ENCODE measurements around the gene GSC2.

The GSC2 gene

GRCh38 chr22:19149991-19150390, at the start of gene GSC2:
Gene GSC2, minus strand, starts transcription at chr22:19150292. Its CDS starts 9 bp downstream, at chr22:19150283.
- Histone ChIP-seq H3K9ac (ENCODE audit: low read length) (no peak within 1 kb of the TSS), H3K4me1 (ENCODE audit: insufficient read depth, low read length) (no peaks in the 10 kb centered on the region), H3K4me3 (ENCODE audit: low read depth in 1 of 2, low read length in 2 of 2) (no peak within 1 kb of the TSS), H3K36me3 (ENCODE audit: insufficient read depth, low read length) (no peaks in the 10 kb centered on the region), H3K27ac (ENCODE audit: low read depth, low read length) (no peak within 1 kb of the TSS), H3K27me3 (ENCODE audit: control insufficient read depth in 1 of 2, insufficient read depth in 2 of 2, low read length in 2 of 2) (peaks cover 8 to 38% of the 10 kb centered on the region in 2 donors), H3K9me3 (ENCODE audit: low read length) (no peaks in the 10 kb centered on the region)

- H3K9me3 ChIP-seq (ENCODE audit: low read length), result no peaks in the 10 kb centered on the region
- no peak overlapping the region for H3K27ac ChIP-seq (ENCODE audit: low read depth, low read length)
- H3K36me3 ChIP-seq (ENCODE audit: insufficient read depth, low read length), result no peaks in the 10 kb centered on the region
- no peak overlapping the region for H3K4me3 ChIP-seq (ENCODE audit: low read depth in 1 of 2, low read length in 2 of 2)
- H3K4me1 ChIP-seq (ENCODE audit: insufficient read depth, low read length), result no peaks in the 10 kb centered on the region
- no peak overlapping the region for H3K9ac ChIP-seq (ENCODE audit: low read length)
- H3K27me3 ChIP-seq (ENCODE audit: control insufficient read depth in 1 of 2, insufficient read depth in 2 of 2, low read length in 2 of 2), result no peaks in the 10 kb centered on the region
Observed at GRCh38 chr22:19199479-19199878, 49.4 kb upstream of the GSC2 start.

- H3K9ac ChIP-seq (ENCODE audit: low read length), result no peak overlapping the region
- H3K36me3 ChIP-seq (ENCODE audit: insufficient read depth, low read length), result no peaks in the 10 kb centered on the region
- H3K27ac ChIP-seq (ENCODE audit: low read depth, low read length), result no peak overlapping the region
- no peaks in the 10 kb centered on the region for H3K9me3 ChIP-seq (ENCODE audit: low read length)
- H3K4me3 ChIP-seq (ENCODE audit: low read depth in 1 of 2, low read length in 2 of 2), result no peak overlapping the region
- no peaks in the 10 kb centered on the region for H3K4me1 ChIP-seq (ENCODE audit: insufficient read depth, low read length)
- no peaks in the 10 kb centered on the region for H3K27me3 ChIP-seq (ENCODE audit: control insufficient read depth in 1 of 2, insufficient read depth in 2 of 2, low read length in 2 of 2)
Observed at GRCh38 chr22:19197997-19198865, 48.1 kb upstream of the GSC2 start.

GRCh38 chr22:19196841-19197612, 46.9 kb upstream of the GSC2 start:
- H3K36me3 ChIP-seq (ENCODE audit: insufficient read depth, low read length), result no peaks in the 10 kb centered on the region
- H3K4me1 ChIP-seq (ENCODE audit: insufficient read depth, low read length), result no peaks in the 10 kb centered on the region
- no peak overlapping the region for H3K27ac ChIP-seq (ENCODE audit: low read depth, low read length)
- H3K9me3 ChIP-seq (ENCODE audit: low read length), result no peaks in the 10 kb centered on the region
- no peaks in the 10 kb centered on the region for H3K27me3 ChIP-seq (ENCODE audit: control insufficient read depth in 1 of 2, insufficient read depth in 2 of 2, low read length in 2 of 2)
- no peak overlapping the region for H3K9ac ChIP-seq (ENCODE audit: low read length)
- no peak overlapping the region for H3K4me3 ChIP-seq (ENCODE audit: low read depth in 1 of 2, low read length in 2 of 2)

- H3K9me3 ChIP-seq (ENCODE audit: low read length), result no peaks in the 10 kb centered on the region
- no peaks in the 10 kb centered on the region for H3K4me1 ChIP-seq (ENCODE audit: insufficient read depth, low read length)
- H3K9ac ChIP-seq (ENCODE audit: low read length), result no peak overlapping the region
- no peak overlapping the region for H3K4me3 ChIP-seq (ENCODE audit: low read depth in 1 of 2, low read length in 2 of 2)
- H3K27ac ChIP-seq (ENCODE audit: low read depth, low read length), result no peak overlapping the region
- H3K36me3 ChIP-seq (ENCODE audit: insufficient read depth, low read length), result no peaks in the 10 kb centered on the region
- H3K27me3 ChIP-seq (ENCODE audit: control insufficient read depth in 1 of 2, insufficient read depth in 2 of 2, low read length in 2 of 2), result no peaks in the 10 kb centered on the region
Observed at GRCh38 chr22:19195796-19196731, 46.0 kb upstream of the GSC2 start.

- H3K27ac ChIP-seq (ENCODE audit: low read depth, low read length), result no peak overlapping the region
- H3K36me3 ChIP-seq (ENCODE audit: insufficient read depth, low read length), result no peaks in the 10 kb centered on the region
- no peaks in the 10 kb centered on the region for H3K4me1 ChIP-seq (ENCODE audit: insufficient read depth, low read length)
Observed at GRCh38 chr22:19194766-19195536, 44.9 kb upstream of the GSC2 start.

GRCh38 chr22:19193879-19194278, 43.8 kb upstream of the GSC2 start:
- no peaks in the 10 kb centered on the region for H3K36me3 ChIP-seq (ENCODE audit: insufficient read depth, low read length)
- H3K27me3 ChIP-seq (ENCODE audit: control insufficient read depth in 1 of 2, insufficient read depth in 2 of 2, low read length in 2 of 2), result no peaks in the 10 kb centered on the region
- no peak overlapping the region for H3K27ac ChIP-seq (ENCODE audit: low read depth, low read length)
- H3K9ac ChIP-seq (ENCODE audit: low read length), result no peak overlapping the region
- no peaks in the 10 kb centered on the region for H3K9me3 ChIP-seq (ENCODE audit: low read length)
- H3K4me1 ChIP-seq (ENCODE audit: insufficient read depth, low read length), result no peaks in the 10 kb centered on the region
- H3K4me3 ChIP-seq (ENCODE audit: low read depth in 1 of 2, low read length in 2 of 2), result no peak overlapping the region

More at GRCh38 chr22:19194766-19195536, 44.9 kb upstream of the GSC2 start:
- no peak overlapping the region for H3K4me3 ChIP-seq (ENCODE audit: low read depth in 1 of 2, low read length in 2 of 2)
- H3K9me3 ChIP-seq (ENCODE audit: low read length), result no peaks in the 10 kb centered on the region
- H3K27me3 ChIP-seq (ENCODE audit: control insufficient read depth in 1 of 2, insufficient read depth in 2 of 2, low read length in 2 of 2), result no peaks in the 10 kb centered on the region
- no peak overlapping the region for H3K9ac ChIP-seq (ENCODE audit: low read length)

GRCh38 chr22:19187716-19188563, 37.8 kb upstream of the GSC2 start:
- Histone ChIP-seq H3K4me1 (ENCODE audit: insufficient read depth, low read length) (no peaks in the 10 kb centered on the region), H3K9me3 (ENCODE audit: low read length) (no peaks in the 10 kb centered on the region), H3K27ac (ENCODE audit: low read depth, low read length) (no peak overlapping the region), H3K9ac (ENCODE audit: low read length) (no peak overlapping the region), H3K27me3 (ENCODE audit: control insufficient read depth in 1 of 2, insufficient read depth in 2 of 2, low read length in 2 of 2) (no peaks in the 10 kb centered on the region), H3K36me3 (ENCODE audit: insufficient read depth, low read length) (no peaks in the 10 kb centered on the region), H3K4me3 (ENCODE audit: low read depth in 1 of 2, low read length in 2 of 2) (no peak overlapping the region)

GRCh38 chr22:19184276-19184997, 34.3 kb upstream of the GSC2 start:
- no peaks in the 10 kb centered on the region for H3K36me3 ChIP-seq (ENCODE audit: insufficient read depth, low read length)
- H3K9ac ChIP-seq (ENCODE audit: low read length), result no peak overlapping the region
- peaks cover 4% of the 10 kb centered on the region for H3K4me1 ChIP-seq (ENCODE audit: insufficient read depth, low read length)
- H3K27me3 ChIP-seq (ENCODE audit: control insufficient read depth in 1 of 2, insufficient read depth in 2 of 2, low read length in 2 of 2), result no peaks in the 10 kb centered on the region
- no peak overlapping the region for H3K27ac ChIP-seq (ENCODE audit: low read depth, low read length)
- no peak overlapping the region for H3K4me3 ChIP-seq (ENCODE audit: low read depth in 1 of 2, low read length in 2 of 2)
- no peaks in the 10 kb centered on the region for H3K9me3 ChIP-seq (ENCODE audit: low read length)

Measured in muscle layer of colon (tissue), 2 donors.